BLaER1 treated with 17β-estradiol and CSF1 and Interleukin-3, amounts not matched to agents 10 nM and 100 nM (cell line): ENCODE results near the gene AGER.
A peak's percentile ranks its signal among the peaks of the same experiment; 100 is the strongest.
"Not testable (repeated sequence)": the region's sequence is repeated elsewhere in the genome, so short reads cannot be mapped to it uniquely, and the experiment has no call there.

ENCODE experiments used
- H3K27ac ChIP-seq, 11 experiments: shearing (Covaris generic); formaldehyde crosslinking; 2 replicates each; pipeline ENCODE4 v1.8.1; 2022
- H3K27me3 ChIP-seq, 11 experiments: shearing (Covaris generic); formaldehyde crosslinking; 2 replicates each; pipeline ENCODE4 v1.8.1; 2022
- H3K36me3 ChIP-seq, 11 experiments: shearing (Covaris generic); formaldehyde crosslinking; 2 replicates each; pipeline ENCODE4 v1.8.1; 2022
- H3K4me1 ChIP-seq, 10 experiments: shearing (Covaris generic); formaldehyde crosslinking; 2 replicates each; pipeline ENCODE4 v1.8.1; 2022
- H3K4me2 ChIP-seq, 11 experiments: shearing (Covaris generic); formaldehyde crosslinking; 2 replicates each; pipeline ENCODE4 v1.8.1; 2022
- H3K4me3 ChIP-seq, 10 experiments: shearing (Covaris generic); formaldehyde crosslinking; 2 replicates each; pipeline ENCODE4 v1.8.1; 2022
- H3K9ac ChIP-seq, 11 experiments: shearing (Covaris generic); formaldehyde crosslinking; 2 replicates each; pipeline ENCODE4 v1.8.1; 2022
- H3K9me3 ChIP-seq, 11 experiments: shearing (Covaris generic); formaldehyde crosslinking; replicated peaks in 1 of 11; 2 replicates each; pipeline ENCODE4 v1.8.1; 2022
- H4K20me1 ChIP-seq, 11 experiments: shearing (Covaris generic); formaldehyde crosslinking; 2 replicates each; pipeline ENCODE4 v1.8.1; 2022
- Cebpa-rat ChIP-seq, 11 experiments: shearing (Covaris generic); IDR thresholded peaks; 2 replicates each; pipeline ENCODE4 v1.8.1; 2022

Gene AGER

GRCh38 chr6:32194825-32195651 is 11.0 kb upstream of the AGER start:
- H3K4me1 ChIP-seq = peaks cover 42 to 64% (median 55%) of the 10 kb centered on the region in 10 experiments

DNA sequence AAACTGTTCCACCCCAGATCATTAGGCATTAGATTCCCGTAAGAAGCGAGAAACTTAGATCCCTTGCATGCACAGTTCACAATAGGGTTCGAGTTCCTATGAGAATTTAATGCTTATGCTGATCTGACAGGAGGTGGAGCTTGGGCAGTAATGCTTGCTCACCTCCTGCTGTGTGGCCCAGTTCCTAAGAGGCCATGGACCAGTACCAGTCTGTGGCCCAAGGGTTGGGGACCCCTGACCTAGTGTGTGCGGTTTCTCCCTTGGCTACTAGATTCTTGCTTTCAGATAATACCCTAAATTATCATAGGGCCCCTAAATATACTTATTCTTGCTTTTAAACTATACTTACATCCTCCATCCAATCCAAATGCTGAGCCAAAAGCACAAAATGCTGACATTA is 10.3 kb upstream of the AGER start:
- peak overlapping the region in 9 of 11 experiments; percentile 2 to 97 (median 86); a peak in 12 of 22 replicates for H3K9ac ChIP-seq
- peak overlapping the region; percentile 95 to 100 (median 100) for H3K4me2 ChIP-seq

More at GRCh38 chr6:32194825-32195651, 11.0 kb upstream of the AGER start:
- no peak for TF ChIP-seq Cebpa-rat (IDR thresholded peaks at IDR 0.05)
- Histone ChIP-seq H3K9me3 (no peaks in the 10 kb centered on the region), H3K27ac (peak overlapping the region; percentile 42 to 99 (median 97); a peak in 20 of 22 replicates), H3K27me3 (no peaks in the 10 kb centered on the region), H3K4me2 (peak overlapping the region; percentile 95 to 100 (median 100)), H3K9ac (peak overlapping the region; percentile 63 to 97 (median 81)), H3K4me3 (peak overlapping the region; percentile 49 to 87 (median 59)), H4K20me1 (no peaks in the 10 kb centered on the region), H3K36me3 (0 out of 22 replicates have a peak, but pooled peaks cover 0 to 3% (median 0%) of the 10 kb centered on the region in 11 experiments)

DNA sequence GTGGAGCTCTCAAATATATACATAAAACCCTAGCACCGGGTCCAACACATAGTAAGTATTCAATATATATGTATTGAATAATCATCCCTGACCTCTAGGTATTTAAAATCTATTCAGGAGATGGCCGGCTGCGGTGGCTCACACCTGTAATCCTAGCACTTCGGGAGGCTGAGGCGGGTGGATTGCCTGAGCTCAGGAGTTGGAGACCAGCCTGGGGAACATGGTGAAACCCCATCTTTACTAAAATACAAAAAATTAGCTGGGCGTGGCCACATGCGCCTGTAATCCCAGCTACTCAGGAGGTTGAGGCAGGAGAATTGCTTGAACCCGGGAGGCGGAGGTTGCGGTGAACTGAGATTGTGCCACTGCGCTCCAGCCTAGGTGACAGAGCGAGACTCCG is 9.0 kb upstream of the AGER start:
- Histone ChIP-seq H3K4me2 (peak overlapping the region; percentile 95 to 100 (median 100)), H3K4me1 (peaks cover 51 to 76% (median 67%) of the 10 kb centered on the region in 10 experiments), H3K27ac (peak overlapping the region; percentile 89 to 99 (median 97)), H3K9ac (peak overlapping the region; percentile 92 to 97 (median 94)), H3K4me3 (peak overlapping the region; percentile 77 to 91 (median 82))
- not testable (repeated sequence) for H3K36me3 ChIP-seq, H4K20me1 ChIP-seq, H3K27me3 ChIP-seq, H3K9me3 ChIP-seq

More for the DNA sequence above, 10.3 kb upstream of the AGER start:
- H3K9me3 ChIP-seq = no peaks in the 10 kb centered on the region
- peak overlapping the region in 4 of 10 experiments; percentile 56 to 87 (median 78); a peak in 5 of 20 replicates for H3K4me3 ChIP-seq
- peaks cover 42 to 64% (median 55%) of the 10 kb centered on the region in 10 experiments for H3K4me1 ChIP-seq
- no peaks in the 10 kb centered on the region for H4K20me1 ChIP-seq
- H3K36me3 ChIP-seq = 0 out of 22 replicates have a peak, but pooled peaks cover 0 to 3% (median 0%) of the 10 kb centered on the region in 11 experiments
- H3K27ac ChIP-seq = peak overlapping the region in 10 of 11 experiments; percentile 2 to 99 (median 97); a peak in 19 of 22 replicates
- no peak for TF ChIP-seq Cebpa-rat (IDR thresholded peaks at IDR 0.05)
- no peaks in the 10 kb centered on the region for H3K27me3 ChIP-seq

GRCh38 chr6:32192608-32193039 is 8.6 kb upstream of the AGER start, which contains the start of gene GPSM3:
GPSM3 (minus strand) TSS chr6:32192643; CDS start chr6:32192513, 130 bp downstream.
- peaks cover 51 to 80% (median 71%) of the 10 kb centered on the region in 10 experiments for H3K4me1 ChIP-seq
- peak within 1 kb of the TSS; percentile 92 to 97 (median 94) for H3K9ac ChIP-seq
- TF ChIP-seq Cebpa-rat (IDR thresholded peaks at IDR 0.05) = no peak
- H3K27me3 ChIP-seq = no peaks in the 10 kb centered on the region
- peak within 1 kb of the TSS; percentile 89 to 99 (median 97) for H3K27ac ChIP-seq
- peak within 1 kb of the TSS; percentile 77 to 91 (median 82) for H3K4me3 ChIP-seq
- no peaks in the 10 kb centered on the region for H3K9me3 ChIP-seq
- peaks cover 0 to 8% (median 0%) of the 10 kb centered on the region in 11 experiments; a peak in 5 of 22 replicates for H4K20me1 ChIP-seq
- H3K36me3 ChIP-seq = peaks cover 4 to 14% (median 9%) of the 10 kb centered on the region in 11 experiments
- peak within 1 kb of the TSS; percentile 95 to 100 (median 100) for H3K4me2 ChIP-seq

DNA sequence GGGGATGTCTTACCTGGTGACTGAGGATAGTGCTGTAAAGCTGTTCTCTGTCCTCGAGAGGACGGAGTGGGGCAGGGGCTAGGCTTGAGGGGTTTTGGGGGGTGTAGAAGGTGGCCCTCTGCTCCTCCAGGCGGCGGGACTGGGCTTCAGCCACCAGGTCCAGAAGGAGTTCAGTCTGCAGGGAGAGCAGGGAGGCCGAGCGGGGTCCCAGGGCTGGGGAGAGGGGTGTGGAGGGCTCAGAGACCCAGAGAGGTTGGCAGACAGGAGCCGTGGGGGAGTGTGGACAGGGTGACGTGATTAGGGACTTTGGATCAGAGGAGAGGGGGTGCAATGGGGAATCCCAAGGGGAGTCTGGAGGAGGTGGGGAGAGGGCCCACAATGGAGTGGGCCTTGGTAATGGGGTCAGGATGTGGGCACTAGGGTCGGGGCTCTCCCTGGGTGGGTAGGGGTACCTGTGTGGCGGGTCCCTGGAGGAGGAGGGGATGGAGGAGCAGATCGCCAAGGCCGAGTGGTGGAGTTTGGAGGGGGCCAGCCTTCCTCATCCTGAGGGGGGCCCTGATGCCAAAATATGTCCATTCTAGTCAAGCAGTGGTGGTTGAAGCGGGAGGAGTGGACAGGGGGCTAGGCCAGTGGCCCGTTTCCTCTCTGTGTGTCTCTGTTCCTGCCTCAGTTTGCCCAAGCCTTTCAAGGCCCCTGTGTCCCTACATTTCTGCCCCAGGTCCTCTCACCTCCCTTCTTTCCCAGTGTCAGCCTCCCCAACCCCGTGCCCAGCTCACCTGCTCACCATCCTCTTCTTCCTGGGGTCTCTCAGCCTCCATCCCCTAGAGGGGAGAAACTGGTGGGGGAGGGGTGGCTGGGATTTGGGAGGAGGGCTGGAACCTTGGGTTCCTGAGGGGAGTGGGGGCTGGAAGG is 7.9 kb upstream of the AGER start:
- peaks cover 51 to 80% (median 72%) of the 10 kb centered on the region in 10 experiments for H3K4me1 ChIP-seq
- peak overlapping the region; percentile 92 to 97 (median 94) for H3K9ac ChIP-seq
- no peak for TF ChIP-seq Cebpa-rat (IDR thresholded peaks at IDR 0.05)
- no peaks in the 10 kb centered on the region for H3K9me3 ChIP-seq
- peak overlapping the region; percentile 95 to 100 (median 100) for H3K4me2 ChIP-seq
- peak overlapping the region; percentile 77 to 91 (median 82) for H3K4me3 ChIP-seq
- no peaks in the 10 kb centered on the region for H3K27me3 ChIP-seq
- H3K27ac ChIP-seq = peak overlapping the region; percentile 89 to 99 (median 97)
- H3K36me3 ChIP-seq = peaks cover 11 to 21% (median 16%) of the 10 kb centered on the region in 11 experiments
- peaks cover 0 to 14% (median 3%) of the 10 kb centered on the region in 11 experiments; a peak in 8 of 22 replicates for H4K20me1 ChIP-seq

GRCh38 chr6:32190911-32191677 is 7.0 kb upstream of the AGER start:
- Histone ChIP-seq H3K36me3 (peaks cover 19 to 29% (median 24%) of the 10 kb centered on the region in 11 experiments), H3K9ac (peak overlapping the region; percentile 92 to 97 (median 94)), H3K27me3 (no peaks in the 10 kb centered on the region), H3K27ac (peak overlapping the region; percentile 89 to 99 (median 97)), H3K4me1 (peaks cover 52 to 81% (median 73%) of the 10 kb centered on the region in 10 experiments), H3K4me3 (peak overlapping the region; percentile 77 to 91 (median 82)), H4K20me1 (peaks cover 0 to 19% (median 7%) of the 10 kb centered on the region in 11 experiments; a peak in 8 of 22 replicates), H3K4me2 (peak overlapping the region; percentile 95 to 100 (median 100)), H3K9me3 (no peaks in the 10 kb centered on the region)
- no peak for TF ChIP-seq Cebpa-rat (IDR thresholded peaks at IDR 0.05)

- no peak for TF ChIP-seq Cebpa-rat (IDR thresholded peaks at IDR 0.05)
- Histone ChIP-seq H3K9ac (peak within 1 kb of the TSS; percentile 92 to 97 (median 94)), H3K4me2 (peak within 1 kb of the TSS; percentile 96 to 100 (median 100)), H3K9me3 (no peaks in the 10 kb centered on the region), H3K36me3 (peaks cover 22 to 33% (median 28%) of the 10 kb centered on the region in 11 experiments), H3K4me1 (peaks cover 56 to 83% (median 74%) of the 10 kb centered on the region in 10 experiments), H4K20me1 (peaks cover 0 to 22% (median 7%) of the 10 kb centered on the region in 11 experiments; a peak in 8 of 22 replicates), H3K27ac (peak within 1 kb of the TSS; percentile 89 to 99 (median 97)), H3K27me3 (no peaks in the 10 kb centered on the region), H3K4me3 (peak within 1 kb of the TSS; percentile 77 to 91 (median 82))
Measured at GRCh38 chr6:32190054-32190851, 6.2 kb upstream of the AGER start, which contains the start of gene PBX2. PBX2 (minus strand) TSS chr6:32190202; CDS start chr6:32189915, 287 bp downstream.
